ENCODE data around the gene EIF1AD. TPM values are rescaled to one million over a fixed set of nuclear protein-coding genes. Genes with fewer than 3 reads are reported as not detected.
A peak's percentile ranks its signal among the peaks of the same experiment; 100 is the strongest.
"Not testable (repeated sequence)": the region's sequence is repeated elsewhere in the genome, so short reads cannot be mapped to it uniquely, and the experiment has no call there.

Gene EIF1AD
- total RNA-seq, 1 experiment from 2014 or later: 27.8 TPM

GRCh38 chr11:65961267-65962140 lies 40.5 kb downstream of the EIF1AD start, which contains the start of gene SART1:
Gene SART1, plus strand, starts transcription at chr11:65961734. Its CDS starts 47 bp downstream, at chr11:65961781.
- DNase-seq (ENCODE audit: low read depth, low spot score): peak; percentile 95
- in situ Hi-C loops (cut with HindIII; ENCODE audit: low pct_unique_long_range_greater_than_20kb, low sequenced_read_pairs): no loop called here

DNA sequence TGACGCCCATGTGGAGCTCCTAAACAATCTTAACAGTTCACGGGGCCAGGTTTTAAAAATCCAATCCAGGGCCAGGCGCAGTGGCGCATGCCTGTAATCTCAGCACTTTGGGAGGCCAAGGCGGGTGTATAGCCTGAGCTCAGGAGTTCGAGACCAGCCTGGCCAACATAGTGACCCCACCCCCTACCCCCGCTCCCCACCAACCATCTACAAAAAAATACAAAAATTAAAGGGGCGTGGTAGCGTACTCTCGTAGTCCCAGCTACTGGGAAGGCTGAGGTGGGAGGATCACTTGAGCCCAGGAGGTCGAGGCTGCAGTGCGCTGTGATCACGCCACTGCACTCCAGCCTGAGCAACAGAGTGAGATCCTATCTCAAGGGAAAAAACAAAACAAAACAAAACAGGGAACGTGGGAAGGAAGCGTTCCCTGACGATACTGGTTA lies 41.1 kb downstream of the EIF1AD start:
- DNase-seq (ENCODE audit: low read depth, low spot score): peak; percentile 0
- in situ Hi-C loops (cut with HindIII; ENCODE audit: low pct_unique_long_range_greater_than_20kb, low sequenced_read_pairs): no loop called here

DNA sequence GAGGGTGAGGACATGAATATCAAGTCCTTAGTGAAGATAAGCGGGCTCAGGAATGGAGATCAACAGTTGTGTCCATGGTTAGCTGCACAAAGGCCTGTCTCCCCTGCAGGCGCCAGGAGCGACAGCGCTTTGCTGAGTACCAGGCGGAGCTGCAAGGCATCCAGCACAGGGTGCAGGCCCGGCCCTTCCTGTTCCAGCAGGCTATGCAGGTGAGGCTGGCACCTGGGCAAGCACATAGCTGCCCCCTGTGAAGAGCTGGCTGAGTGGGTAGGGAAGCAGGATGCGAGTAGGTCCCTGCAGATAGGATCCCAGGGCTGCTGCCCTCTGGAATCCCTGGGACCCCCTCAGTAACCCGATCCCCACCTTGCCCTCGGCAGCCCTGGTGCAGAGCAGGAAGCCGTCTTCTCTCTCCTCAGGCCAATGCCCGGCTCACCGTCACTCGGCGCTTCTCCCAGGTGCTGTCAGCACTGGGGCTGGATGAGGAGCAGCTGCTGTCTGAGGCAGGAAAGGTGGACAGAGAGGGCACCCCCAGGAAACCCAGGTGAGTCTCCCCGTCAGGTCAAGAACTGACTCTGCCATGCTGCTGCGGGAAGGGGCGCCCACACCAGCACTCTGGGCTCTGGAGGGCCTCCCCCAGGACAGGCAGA lies 43.1 kb downstream of the EIF1AD start:
- DNase-seq (ENCODE audit: low read depth, low spot score): no peak
- in situ Hi-C loops (cut with HindIII; ENCODE audit: low pct_unique_long_range_greater_than_20kb, low sequenced_read_pairs): no loop called here

DNA sequence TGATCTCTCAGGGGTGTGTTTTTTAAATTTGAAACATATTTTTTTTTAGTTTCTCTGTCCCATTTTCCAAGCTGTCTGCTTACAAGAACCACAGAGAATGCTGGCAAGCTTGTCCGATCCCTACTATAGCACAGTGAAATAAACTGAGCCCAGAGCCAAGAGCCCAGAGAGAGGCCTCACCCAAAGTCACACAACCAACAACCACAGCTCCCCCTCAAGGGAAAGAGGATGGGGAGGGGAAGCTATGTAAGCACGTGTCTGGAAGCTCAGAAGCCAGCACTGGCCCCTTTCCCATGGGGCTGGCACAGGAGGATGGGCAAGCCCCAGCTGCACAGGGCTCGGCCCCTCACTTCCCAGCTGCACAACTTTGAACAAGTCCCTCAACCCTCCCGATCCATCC lies 43.7 kb downstream of the EIF1AD start:
- DNase-seq (ENCODE audit: low read depth, low spot score): no peak
- in situ Hi-C loops (cut with HindIII; ENCODE audit: low pct_unique_long_range_greater_than_20kb, low sequenced_read_pairs): no loop called here

- in situ Hi-C loops (cut with HindIII; ENCODE audit: low pct_unique_long_range_greater_than_20kb, low sequenced_read_pairs): no loop called here
- no peak for DNase-seq (ENCODE audit: low read depth, low spot score)
These were observed 47.2 kb downstream of the EIF1AD start for GRCh38 chr11:65954771-65955170.

GRCh38 chr11:65953471-65953870 lies 48.5 kb downstream of the EIF1AD start:
- in situ Hi-C loops (cut with HindIII; ENCODE audit: low pct_unique_long_range_greater_than_20kb, low sequenced_read_pairs): no loop called here
- no peak for DNase-seq (ENCODE audit: low read depth, low spot score)

GRCh38 chr11:65952052-65952521 lies 49.9 kb downstream of the EIF1AD start:
- DNase-seq (ENCODE audit: low read depth, low spot score): no peak
- in situ Hi-C loops (cut with HindIII; ENCODE audit: low pct_unique_long_range_greater_than_20kb, low sequenced_read_pairs): no loop called here

DNA sequence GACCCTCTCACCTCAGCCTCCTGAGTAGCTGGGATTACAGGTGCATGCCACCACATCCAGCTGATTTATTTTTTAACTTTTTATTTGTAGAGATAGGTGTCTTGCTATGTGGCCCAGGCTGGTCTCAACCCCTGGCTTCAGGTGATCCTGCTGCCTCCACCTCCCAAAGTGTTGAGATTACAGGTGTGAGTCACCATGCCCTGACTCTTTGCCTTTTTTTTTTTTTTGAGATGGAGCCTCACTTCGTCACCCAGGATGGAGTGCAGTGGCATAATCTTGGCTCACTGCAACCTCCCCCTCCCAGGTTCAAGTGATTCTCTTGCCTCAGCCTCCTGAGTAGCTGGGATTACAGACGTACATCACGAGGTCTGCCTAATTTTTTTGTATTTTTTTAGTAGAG lies 50.3 kb downstream of the EIF1AD start:
- DNase-seq (ENCODE audit: low read depth, low spot score); in situ Hi-C loops (cut with HindIII; ENCODE audit: low pct_unique_long_range_greater_than_20kb, low sequenced_read_pairs): not testable (repeated sequence)

GRCh38 chr11:65950711-65951110 lies 51.2 kb downstream of the EIF1AD start:
- DNase-seq (ENCODE audit: low read depth, low spot score); in situ Hi-C loops (cut with HindIII; ENCODE audit: low pct_unique_long_range_greater_than_20kb, low sequenced_read_pairs): not testable (repeated sequence)

- no peak for DNase-seq (ENCODE audit: low read depth, low spot score)
- in situ Hi-C loops (cut with HindIII; ENCODE audit: low pct_unique_long_range_greater_than_20kb, low sequenced_read_pairs): no loop called here
These were observed 54.3 kb downstream of the EIF1AD start for GRCh38 chr11:65947603-65948125.

DNA sequence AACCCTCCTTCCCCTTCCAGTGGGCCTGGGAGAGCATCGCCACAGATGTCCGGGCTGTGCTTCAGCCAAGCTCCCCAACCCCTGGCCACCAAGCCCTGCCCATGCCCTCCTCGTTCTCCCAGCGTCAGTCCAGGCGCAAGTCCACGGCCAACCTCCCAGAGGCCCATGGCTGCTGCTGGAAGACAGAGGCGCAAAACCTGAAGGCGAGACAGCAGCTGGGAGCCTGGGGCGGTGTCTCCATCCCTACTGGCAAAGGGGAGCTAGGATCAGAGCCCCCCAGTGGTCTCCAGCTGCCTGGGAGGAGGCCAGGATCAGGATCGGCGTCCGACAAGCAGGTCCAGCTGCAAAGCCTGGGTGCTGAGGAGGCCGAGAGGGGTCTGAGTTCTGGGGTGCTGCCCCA lies 54.8 kb downstream of the EIF1AD start:
- no peak for DNase-seq (ENCODE audit: low read depth, low spot score)
- in situ Hi-C loops (cut with HindIII; ENCODE audit: low pct_unique_long_range_greater_than_20kb, low sequenced_read_pairs): no loop called here

GRCh38 chr11:65946655-65947054 lies 55.3 kb downstream of the EIF1AD start:
- in situ Hi-C loops (cut with HindIII; ENCODE audit: low pct_unique_long_range_greater_than_20kb, low sequenced_read_pairs): no loop called here
- no peak for DNase-seq (ENCODE audit: low read depth, low spot score)

Other genes with a start within 250 kb of the EIF1AD start
- 19.7 and 20.0 TPM in 2 replicates for gene AP5B1, start 221.2 kb downstream of the EIF1AD start, total RNA-seq (2014; rRNA removed; shearing (Covaris generic))
- gene OVOL1, start 215.1 kb downstream of the EIF1AD start, total RNA-seq (2014; rRNA removed; shearing (Covaris generic)): not detected in 2 replicates
- gene SNX32, start 168.2 kb downstream of the EIF1AD start, total RNA-seq (2014; rRNA removed; shearing (Covaris generic)): 0.08 and 0.18 TPM in 2 replicates
- 941 and 972 TPM in 2 replicates for gene CFL1, start 144.0 kb downstream of the EIF1AD start, total RNA-seq (2014; rRNA removed; shearing (Covaris generic))
- gene MUS81, start 141.7 kb downstream of the EIF1AD start, total RNA-seq (2014; rRNA removed; shearing (Covaris generic)): 18.6 and 19.3 TPM in 2 replicates
- 0.45 and 0.55 TPM in 2 replicates for gene EFEMP2, start 129.4 kb downstream of the EIF1AD start, total RNA-seq (2014; rRNA removed; shearing (Covaris generic))
- gene CTSW, start 122.3 kb downstream of the EIF1AD start, total RNA-seq (2014; rRNA removed; shearing (Covaris generic)): 0.29 and 0.48 TPM in 2 replicates
- 60.8 and 62.9 TPM in 2 replicates for gene FIBP, start 113.7 kb downstream of the EIF1AD start, total RNA-seq (2014; rRNA removed; shearing (Covaris generic))
- 22.2 and 23.7 TPM in 2 replicates for gene CCDC85B, start 111.5 kb downstream of the EIF1AD start, total RNA-seq (2014; rRNA removed; shearing (Covaris generic))
- 8.9 and 10.2 TPM in 2 replicates for gene FOSL1, start 101.8 kb downstream of the EIF1AD start, total RNA-seq (2014; rRNA removed; shearing (Covaris generic))
- gene C11orf68, start 83.1 kb downstream of the EIF1AD start, total RNA-seq (2014; rRNA removed; shearing (Covaris generic)): 7.8 and 9.8 TPM in 2 replicates
- 66.5 and 72.9 TPM in 2 replicates for gene DRAP1, start 82.7 kb downstream of the EIF1AD start, total RNA-seq (2014; rRNA removed; shearing (Covaris generic))
- not detected in 2 replicates for gene TSGA10IP, start 56.7 kb downstream of the EIF1AD start, total RNA-seq (2014; rRNA removed; shearing (Covaris generic))
- gene SART1, start 40.4 kb downstream of the EIF1AD start, total RNA-seq (2014; rRNA removed; shearing (Covaris generic)): 40.1 and 46.5 TPM in 2 replicates
- 30.0 and 34.6 TPM in 2 replicates for gene BANF1, start 346 bp upstream of the EIF1AD start, total RNA-seq (2014; rRNA removed; shearing (Covaris generic))
- gene CST6, start 9.9 kb upstream of the EIF1AD start, total RNA-seq (2014; rRNA removed; shearing (Covaris generic)): not detected in 2 replicates
- 0.05 TPM in 1 of 2 replicates, not detected in the other for gene CATSPER1, start 24.3 kb upstream of the EIF1AD start, total RNA-seq (2014; rRNA removed; shearing (Covaris generic))
- not detected in 2 replicates for gene GAL3ST3, start 47.0 kb upstream of the EIF1AD start, total RNA-seq (2014; rRNA removed; shearing (Covaris generic))
- 103 and 118 TPM in 2 replicates for gene SF3B2, start 50.2 kb upstream of the EIF1AD start, total RNA-seq (2014; rRNA removed; shearing (Covaris generic))
- 9.0 and 12.0 TPM in 2 replicates for gene PACS1, start 68.1 kb upstream of the EIF1AD start, total RNA-seq (2014; rRNA removed; shearing (Covaris generic))